Measurements from ENCODE around the gene NOP14. TPM values are rescaled to one million over a fixed set of nuclear protein-coding genes. Genes with fewer than 3 reads are reported as not detected.

Gene NOP14
- 17.2 TPM for total RNA-seq (ENCODE audit: unreplicated experiment)
- long read RNA-seq, partial matches to known transcripts: 0 of 2 reads
- long read RNA-seq, other reads (novel, unspliced or antisense): 0 of 2 reads

DNA sequence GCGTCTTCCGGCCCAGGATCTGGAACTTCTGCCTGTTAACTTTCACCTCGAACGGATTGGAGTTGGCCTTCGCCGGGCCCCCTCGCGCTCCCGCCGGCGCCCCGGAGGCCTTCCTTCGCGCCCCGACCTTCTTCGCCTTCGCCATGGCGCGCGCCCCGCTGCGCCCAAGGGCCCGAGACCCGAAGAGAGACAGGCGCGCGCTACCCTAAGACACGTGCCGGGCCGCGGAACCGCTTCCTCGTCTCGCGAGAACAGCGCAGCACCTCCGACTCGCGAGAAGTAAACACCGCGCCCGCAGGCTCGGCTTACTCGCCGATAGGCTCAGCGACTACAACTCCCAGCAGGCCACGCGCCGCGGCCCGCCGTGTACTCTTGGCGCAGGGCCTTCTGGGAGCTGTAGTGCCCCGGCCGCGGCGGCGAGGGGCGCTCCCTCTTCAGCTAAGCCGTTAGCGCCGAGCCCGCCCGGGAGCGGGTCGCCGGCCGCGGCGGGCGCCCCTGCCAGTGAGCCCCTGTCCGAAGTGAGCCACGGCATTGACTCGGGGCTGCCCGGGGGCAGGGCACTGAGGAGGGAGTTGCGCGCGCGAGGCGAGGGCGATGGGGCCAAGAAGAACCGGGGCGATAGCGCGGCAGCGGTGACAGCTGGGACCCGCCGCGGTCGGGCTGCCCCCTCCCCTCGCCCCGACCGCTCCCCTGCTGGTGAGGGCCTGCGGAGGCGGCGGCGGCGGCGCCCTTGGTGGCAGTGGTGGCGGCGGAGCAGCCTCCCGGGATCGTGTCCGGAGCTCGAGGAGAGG lies at the start of gene NOP14, which contains the start of gene GRK4:
NOP14 (minus strand) TSS at position 232 of the 791 bp plus-strand sequence; CDS start at position 145, 87 bp downstream.
GRK4 (plus strand) TSS at position 397 of the 791 bp plus-strand sequence. CDS start 500 bp downstream, outside the sequence.
- peak; percentile 98 for DNase-seq
- Mint-ChIP-seq H3K4me1 (ENCODE audit: low read depth, unreplicated experiment) (peaks cover 22% of the 10 kb centered on the region), H3K27ac (ENCODE audit: unreplicated experiment) (peak within 1 kb of the TSS; percentile 95), H3K27me3 (ENCODE audit: unreplicated experiment) (peaks cover 8% of the 10 kb centered on the region), H3K4me3 (ENCODE audit: unreplicated experiment) (peak within 1 kb of the TSS; percentile 99), H3K9me3 (ENCODE audit: unreplicated experiment) (peaks cover 12% of the 10 kb centered on the region), H3K36me3 (ENCODE audit: unreplicated experiment) (no peaks in the 10 kb centered on the region)
- TF ChIP-seq, protein P1, sequence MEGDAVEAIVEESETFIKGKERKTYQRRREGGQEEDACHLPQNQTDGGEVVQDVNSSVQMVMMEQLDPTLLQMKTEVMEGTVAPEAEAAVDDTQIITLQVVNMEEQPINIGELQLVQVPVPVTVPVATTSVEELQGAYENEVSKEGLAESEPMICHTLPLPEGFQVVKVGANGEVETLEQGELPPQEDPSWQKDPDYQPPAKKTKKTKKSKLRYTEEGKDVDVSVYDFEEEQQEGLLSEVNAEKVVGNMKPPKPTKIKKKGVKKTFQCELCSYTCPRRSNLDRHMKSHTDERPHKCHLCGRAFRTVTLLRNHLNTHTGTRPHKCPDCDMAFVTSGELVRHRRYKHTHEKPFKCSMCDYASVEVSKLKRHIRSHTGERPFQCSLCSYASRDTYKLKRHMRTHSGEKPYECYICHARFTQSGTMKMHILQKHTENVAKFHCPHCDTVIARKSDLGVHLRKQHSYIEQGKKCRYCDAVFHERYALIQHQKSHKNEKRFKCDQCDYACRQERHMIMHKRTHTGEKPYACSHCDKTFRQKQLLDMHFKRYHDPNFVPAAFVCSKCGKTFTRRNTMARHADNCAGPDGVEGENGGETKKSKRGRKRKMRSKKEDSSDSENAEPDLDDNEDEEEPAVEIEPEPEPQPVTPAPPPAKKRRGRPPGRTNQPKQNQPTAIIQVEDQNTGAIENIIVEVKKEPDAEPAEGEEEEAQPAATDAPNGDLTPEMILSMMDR (IDR thresholded peaks at IDR 0.05; ENCODE audit: partially characterized antibody, unreplicated experiment): peak; percentile 25

DNA sequence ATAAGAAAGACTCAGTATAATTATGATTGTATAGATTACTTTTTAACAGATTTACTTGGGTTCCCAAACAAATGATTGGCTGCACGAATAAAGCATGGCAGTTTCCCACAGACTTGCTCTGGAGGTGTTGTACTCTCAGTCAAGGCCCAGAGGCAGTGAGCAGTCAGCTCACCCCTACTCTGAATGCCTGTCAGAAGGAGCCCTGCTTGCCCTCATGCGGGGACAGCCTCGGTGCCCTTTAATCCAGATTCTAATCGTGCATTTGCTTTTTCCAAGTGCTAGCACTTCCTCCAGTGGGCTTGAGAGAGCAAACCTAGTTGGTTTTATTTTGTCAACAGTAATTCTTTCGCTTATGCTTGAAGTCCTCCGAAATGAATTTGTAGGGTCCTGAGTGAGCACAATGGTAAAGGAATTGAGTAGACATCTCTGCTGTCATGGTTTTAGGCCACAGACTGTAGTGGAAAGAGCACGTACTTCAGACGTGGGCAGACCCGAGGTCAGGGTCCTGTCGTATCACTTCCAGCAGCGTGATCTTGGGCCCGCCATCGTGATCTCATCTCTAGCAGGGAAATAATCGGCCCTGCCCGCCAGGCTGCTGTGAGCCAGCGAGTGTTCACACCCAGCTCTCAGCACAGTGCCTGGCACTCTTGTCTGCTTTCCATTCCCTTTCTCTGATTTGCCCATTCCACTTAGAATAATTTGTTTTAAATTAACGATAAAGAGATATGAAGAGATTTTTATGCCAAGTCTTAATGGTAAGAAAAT lies 48.4 kb upstream of the NOP14 start:
- Mint-ChIP-seq H3K27me3 (ENCODE audit: unreplicated experiment) (no peaks in the 10 kb centered on the region), H3K36me3 (ENCODE audit: unreplicated experiment) (no peaks in the 10 kb centered on the region), H3K4me3 (ENCODE audit: unreplicated experiment) (no peak overlapping the region), H3K4me1 (ENCODE audit: low read depth, unreplicated experiment) (peaks cover 4% of the 10 kb centered on the region), H3K9me3 (ENCODE audit: unreplicated experiment) (peaks cover 1% of the 10 kb centered on the region), H3K27ac (ENCODE audit: unreplicated experiment) (no peak overlapping the region)
- TF ChIP-seq, protein P1 (IDR thresholded peaks at IDR 0.05; ENCODE audit: partially characterized antibody, unreplicated experiment): no peak
- no peak for DNase-seq

DNA sequence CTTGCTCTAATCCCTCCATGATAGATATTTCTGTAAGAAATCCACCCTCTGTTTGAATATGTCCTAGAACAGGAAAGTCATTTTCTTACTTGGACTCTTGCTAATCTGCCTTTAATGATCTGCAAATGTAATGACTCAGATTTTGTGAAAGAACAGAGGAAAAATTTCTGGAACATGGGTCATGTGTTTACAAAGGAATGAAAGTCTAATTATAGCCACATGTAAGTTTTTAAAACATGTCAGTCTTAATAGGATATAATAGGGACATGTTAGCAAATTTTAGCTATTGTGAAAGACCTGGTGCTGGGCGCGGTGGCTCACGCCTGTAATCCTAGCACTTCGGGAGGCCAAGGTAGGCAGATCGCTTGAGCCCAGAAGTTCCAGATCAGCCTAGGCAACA lies 47.8 kb upstream of the NOP14 start:
- Mint-ChIP-seq H3K4me3 (ENCODE audit: unreplicated experiment) (no peak overlapping the region), H3K27ac (ENCODE audit: unreplicated experiment) (no peak overlapping the region), H3K36me3 (ENCODE audit: unreplicated experiment) (no peaks in the 10 kb centered on the region), H3K4me1 (ENCODE audit: low read depth, unreplicated experiment) (peaks cover 4% of the 10 kb centered on the region), H3K27me3 (ENCODE audit: unreplicated experiment) (no peaks in the 10 kb centered on the region), H3K9me3 (ENCODE audit: unreplicated experiment) (peaks cover 1% of the 10 kb centered on the region)
- TF ChIP-seq, protein P1 (IDR thresholded peaks at IDR 0.05; ENCODE audit: partially characterized antibody, unreplicated experiment): no peak
- DNase-seq: no peak

DNA sequence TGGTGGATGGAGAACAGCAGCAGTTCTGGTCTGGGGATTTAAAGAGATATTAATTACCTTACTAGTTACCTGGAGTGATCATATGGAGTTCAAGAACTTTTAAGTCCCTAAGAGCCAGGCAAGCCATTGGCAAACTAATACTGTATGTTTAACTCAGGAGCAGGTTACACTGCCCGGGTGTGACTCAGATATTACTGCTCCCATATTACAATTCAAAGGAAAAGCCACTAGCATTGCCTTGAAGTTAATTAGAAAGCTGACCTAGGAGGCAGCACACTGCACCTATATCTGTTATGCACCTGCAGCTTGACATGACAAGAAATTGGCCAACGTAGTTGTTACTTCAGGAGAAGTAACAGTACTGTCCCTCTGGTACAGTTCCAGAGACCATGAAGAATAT lies 47.4 kb upstream of the NOP14 start:
- Mint-ChIP-seq H3K4me1 (ENCODE audit: low read depth, unreplicated experiment) (peaks cover 4% of the 10 kb centered on the region), H3K27ac (ENCODE audit: unreplicated experiment) (no peak overlapping the region)
- TF ChIP-seq, protein P1 (IDR thresholded peaks at IDR 0.05; ENCODE audit: partially characterized antibody, unreplicated experiment): no peak

More for the DNA sequence above, 47.4 kb upstream of the NOP14 start:
- Mint-ChIP-seq H3K27me3 (ENCODE audit: unreplicated experiment) (no peaks in the 10 kb centered on the region), H3K9me3 (ENCODE audit: unreplicated experiment) (peaks cover 1% of the 10 kb centered on the region), H3K4me3 (ENCODE audit: unreplicated experiment) (no peak overlapping the region), H3K36me3 (ENCODE audit: unreplicated experiment) (no peaks in the 10 kb centered on the region)
- DNase-seq: no peak
